Large intestine (tissue), 3 donors: ENCODE results near the gene CCDC149. TPM values are rescaled to one million over a fixed set of nuclear protein-coding genes. Genes with fewer than 3 reads are reported as not detected.

Source experiments
- DNase-seq, 2 donors: peaks; one replicate each; pipeline versions ENCODE4 v3.0.0 to v3.0.0-alpha.2; 2013
- H3K27ac ChIP-seq: one replicate; pipeline ENCODE4 v1.5.1; 2013; ENCODE audit warnings: low read length
- H3K27me3 ChIP-seq: 2 replicates; pipeline ENCODE4 v1.6.1; 2013; ENCODE audit warnings: low read length; ENCODE audit not compliant: control insufficient read depth, insufficient read depth
- H3K36me3 ChIP-seq: 2 replicates; pipeline ENCODE4 v1.6.1; 2013; ENCODE audit warnings: low read length; ENCODE audit not compliant: control insufficient read depth, insufficient read depth
- H3K4me1 ChIP-seq: one replicate; pipeline ENCODE4 v1.6.1; 2013; ENCODE audit warnings: low read length; ENCODE audit not compliant: control insufficient read depth, insufficient read depth
- H3K4me3 ChIP-seq: one replicate; pipeline ENCODE4 v1.5.1; 2013; ENCODE audit warnings: low read length
- H3K9me3 ChIP-seq: one replicate; pipeline ENCODE4 v1.6.1; 2013; ENCODE audit warnings: mild to moderate bottlenecking, low read depth, low read length, moderate library complexity; ENCODE audit not compliant: control insufficient read depth
- WGBS: methylation state at CpG from one replicate; pipeline ENCODE4 v1.1.5; 2013; ENCODE audit warnings: low lambda C conversion rate; ENCODE audit not compliant: insufficient coverage; 5-methylcytosine and 5-hydroxymethylcytosine counted together
- polyA plus RNA-seq: library from polyadenylated mRNA; unstranded; fragments of 120-200 nt; gene quantifications from one replicate; pipeline ENCODE4 v1.2.1, GENCODE V29; 2013

CCDC149 gene
- polyA plus RNA-seq, 1 donor = 13.7 TPM

DNA sequence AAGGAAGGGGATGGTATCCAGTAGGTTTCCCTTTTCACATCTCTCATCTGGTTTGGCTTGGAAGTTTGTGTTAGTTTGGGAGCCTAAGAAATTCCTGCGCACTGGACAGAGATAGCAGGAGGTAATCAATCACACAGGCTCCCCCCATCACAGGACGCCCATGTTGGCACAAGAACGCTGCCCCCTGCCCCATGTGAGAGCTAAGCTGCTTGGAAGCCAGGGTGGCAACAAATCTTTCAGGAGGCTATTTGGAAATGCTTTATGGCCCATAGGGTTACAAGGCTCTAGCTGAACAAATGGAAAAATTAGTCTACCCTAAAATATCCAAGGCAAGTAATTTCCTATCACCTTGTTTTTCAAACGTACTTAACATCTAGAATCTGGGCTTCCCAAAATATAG, 63.5 kb downstream of the CCDC149 start:
- no peak for DNase-seq
- Histone ChIP-seq H3K36me3 (no peaks in the 10 kb centered on the region), H3K9me3 (no peaks in the 10 kb centered on the region), H3K27me3 (no peaks in the 10 kb centered on the region), H3K4me3 (no peak overlapping the region), H3K27ac (no peak overlapping the region), H3K4me1 (no peaks in the 10 kb centered on the region)
- no CpG with 5 or more reads among the region's 4 CpGs for WGBS

DNA sequence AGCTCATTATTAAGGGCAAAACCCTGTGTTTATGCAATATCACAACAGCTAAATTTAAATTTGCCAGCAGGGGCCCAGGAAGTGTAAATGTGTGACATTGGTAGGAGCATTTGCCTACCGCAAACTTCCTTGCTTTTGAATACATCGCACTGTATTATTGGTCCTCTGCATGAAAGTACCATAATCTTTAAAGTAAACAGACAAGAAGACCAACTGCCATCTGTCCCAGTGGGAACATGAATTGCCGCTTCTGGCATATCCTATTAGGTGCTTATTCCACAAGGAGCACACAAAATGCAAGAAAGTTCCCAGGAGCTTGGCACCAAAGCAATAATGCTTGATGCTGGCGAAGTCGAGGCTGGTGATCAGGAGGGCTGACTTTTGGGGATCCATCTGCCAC, 66.1 kb downstream of the CCDC149 start:
- H3K9me3 ChIP-seq = no peaks in the 10 kb centered on the region
- WGBS = 100% methylated on average over 2 of the region's 5 CpGs
- H3K4me1 ChIP-seq = no peaks in the 10 kb centered on the region
- no peak overlapping the region for H3K27ac ChIP-seq
- no peaks in the 10 kb centered on the region for H3K36me3 ChIP-seq
- no peak overlapping the region for H3K4me3 ChIP-seq
- H3K27me3 ChIP-seq = no peaks in the 10 kb centered on the region
- no peak for DNase-seq

DNA sequence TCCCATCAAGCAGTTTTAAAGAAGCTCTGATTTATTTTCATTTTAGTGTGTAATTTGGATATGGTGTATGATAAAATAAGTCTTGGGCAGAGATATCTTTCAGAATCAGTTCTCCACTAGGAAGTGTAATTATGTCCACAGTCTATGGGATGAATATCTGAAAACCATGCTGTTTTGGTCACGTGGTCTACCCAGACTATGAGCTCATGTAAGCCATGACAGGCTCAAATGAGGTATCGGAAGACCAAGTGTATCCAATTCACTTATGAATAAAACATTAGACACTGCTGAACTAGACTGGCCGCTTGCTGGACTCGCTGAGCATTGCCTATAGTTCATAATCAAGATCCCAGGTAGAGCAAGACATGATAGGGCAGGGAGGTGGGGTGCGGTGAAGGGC, 66.9 kb downstream of the CCDC149 start:
- 100% methylated on average over 2 of the region's 5 CpGs for WGBS
- Histone ChIP-seq H3K27me3 (no peaks in the 10 kb centered on the region), H3K4me1 (no peaks in the 10 kb centered on the region), H3K27ac (no peak overlapping the region), H3K36me3 (no peaks in the 10 kb centered on the region), H3K4me3 (no peak overlapping the region), H3K9me3 (no peaks in the 10 kb centered on the region)
- DNase-seq = no peak

DNA sequence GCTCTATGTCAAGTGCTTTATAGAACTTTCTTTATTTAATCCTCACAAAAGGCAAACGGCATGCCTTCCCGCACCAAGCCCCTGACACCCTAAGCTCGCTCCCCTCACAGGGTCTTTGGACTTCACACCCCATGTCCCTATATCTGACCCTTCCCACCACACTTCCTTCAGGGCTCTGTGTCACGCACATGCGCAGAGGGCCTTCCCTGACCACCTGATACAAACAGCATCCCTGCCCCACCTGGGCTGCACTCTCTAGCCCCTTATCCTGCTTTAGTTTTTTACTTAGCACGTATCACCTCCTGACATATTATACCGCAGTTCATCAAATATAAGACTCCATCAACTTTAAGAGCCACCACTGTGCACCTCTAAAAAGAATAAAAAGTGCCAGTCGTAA, 67.7 kb downstream of the CCDC149 start:
- Histone ChIP-seq H3K9me3 (no peaks in the 10 kb centered on the region), H3K4me3 (no peak overlapping the region), H3K27ac (no peak overlapping the region), H3K36me3 (no peaks in the 10 kb centered on the region), H3K27me3 (no peaks in the 10 kb centered on the region), H3K4me1 (no peaks in the 10 kb centered on the region)
- DNase-seq = no peak
- WGBS = no CpG with 5 or more reads among the region's 8 CpGs

DNA sequence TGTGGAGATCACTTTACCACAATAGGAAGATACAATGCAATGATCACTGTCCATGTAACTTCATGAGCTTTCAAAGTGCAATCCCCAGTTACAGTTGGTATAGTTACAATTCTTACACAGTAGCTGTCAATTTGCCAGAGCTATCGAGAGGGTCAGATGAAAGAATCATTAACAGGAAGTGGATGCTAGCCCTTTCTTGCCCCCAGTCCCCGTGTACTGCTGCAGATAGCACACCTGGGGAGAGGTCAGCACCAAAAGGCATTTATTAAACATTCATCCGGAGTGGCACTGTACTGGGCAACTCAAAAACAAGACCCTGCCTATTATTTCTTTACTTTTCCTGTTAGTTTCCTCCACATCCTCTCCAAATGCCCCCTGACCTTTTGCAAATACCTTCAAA, 69.7 kb downstream of the CCDC149 start:
- Histone ChIP-seq H3K4me3 (no peak overlapping the region), H3K4me1 (no peaks in the 10 kb centered on the region), H3K27ac (no peak overlapping the region), H3K27me3 (no peaks in the 10 kb centered on the region), H3K36me3 (no peaks in the 10 kb centered on the region), H3K9me3 (no peaks in the 10 kb centered on the region)
- no peak for DNase-seq
- WGBS = no CpG with 5 or more reads among the region's 3 CpGs

DNA sequence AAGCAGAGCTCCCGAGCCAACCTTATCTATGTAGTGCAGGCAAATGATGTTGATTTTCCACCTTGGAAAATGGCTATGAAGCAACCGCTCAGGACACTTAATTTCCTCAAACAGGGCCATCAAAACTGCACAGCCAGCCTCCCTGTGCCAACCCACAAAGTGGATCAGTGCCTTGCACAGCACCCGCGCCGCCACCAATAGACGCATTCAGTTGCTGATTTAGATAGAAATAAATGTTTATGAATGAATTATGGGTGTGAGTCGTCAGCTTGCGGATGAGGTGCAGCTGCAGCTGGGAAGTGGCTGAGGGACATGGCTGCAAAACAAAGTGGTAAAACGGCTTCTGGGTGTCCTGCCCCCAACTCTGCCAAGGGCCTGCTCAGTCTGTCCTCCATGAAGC, 70.5 kb downstream of the CCDC149 start:
- Histone ChIP-seq H3K4me1 (no peaks in the 10 kb centered on the region), H3K27ac (no peak overlapping the region), H3K27me3 (no peaks in the 10 kb centered on the region), H3K36me3 (peaks cover 3% of the 10 kb centered on the region), H3K4me3 (no peak overlapping the region), H3K9me3 (no peaks in the 10 kb centered on the region)
- DNase-seq = no peak
- WGBS = no CpG with 5 or more reads among the region's 9 CpGs

DNA sequence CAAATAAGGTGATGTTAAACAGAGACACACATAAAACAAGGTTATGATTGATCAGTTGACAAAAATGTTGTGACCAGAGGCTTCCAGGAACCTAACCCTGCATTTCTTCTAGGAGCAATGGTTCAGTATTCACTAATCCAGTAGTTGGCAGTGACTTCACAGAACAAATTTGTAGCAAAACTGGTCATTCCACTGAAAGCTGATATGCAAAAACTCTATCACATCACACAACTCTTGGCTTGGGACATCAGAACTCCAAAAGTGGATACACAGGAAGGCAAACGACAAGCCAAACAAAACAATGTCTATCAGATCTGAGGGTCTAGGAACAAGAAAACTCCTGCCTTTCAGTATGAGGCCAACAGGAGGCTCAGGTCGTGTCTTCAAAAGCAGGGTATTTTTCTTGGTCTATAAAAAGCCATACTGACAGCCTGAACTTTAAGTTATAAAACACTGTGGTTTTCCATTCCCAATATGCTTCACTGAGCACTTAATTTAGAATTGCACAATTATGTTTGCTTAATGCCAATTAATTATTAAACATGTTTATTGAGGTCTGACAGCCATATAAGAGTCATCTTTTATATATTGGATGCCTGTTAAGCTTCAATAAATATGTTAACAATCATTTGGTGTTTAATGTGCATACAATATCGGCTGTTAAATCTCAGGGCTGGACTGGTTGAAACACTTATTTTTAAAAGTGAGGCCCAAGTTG, 71.9 kb downstream of the CCDC149 start:
- no peaks in the 10 kb centered on the region for H3K27me3 ChIP-seq
- no peaks in the 10 kb centered on the region for H3K4me1 ChIP-seq
- H3K27ac ChIP-seq = no peak overlapping the region
- no peak overlapping the region for H3K4me3 ChIP-seq
- no peaks in the 10 kb centered on the region for H3K9me3 ChIP-seq
- WGBS = no CpG with 5 or more reads among the region's 3 CpGs
- no peak for DNase-seq
- H3K36me3 ChIP-seq = peaks cover 10% of the 10 kb centered on the region

DNA sequence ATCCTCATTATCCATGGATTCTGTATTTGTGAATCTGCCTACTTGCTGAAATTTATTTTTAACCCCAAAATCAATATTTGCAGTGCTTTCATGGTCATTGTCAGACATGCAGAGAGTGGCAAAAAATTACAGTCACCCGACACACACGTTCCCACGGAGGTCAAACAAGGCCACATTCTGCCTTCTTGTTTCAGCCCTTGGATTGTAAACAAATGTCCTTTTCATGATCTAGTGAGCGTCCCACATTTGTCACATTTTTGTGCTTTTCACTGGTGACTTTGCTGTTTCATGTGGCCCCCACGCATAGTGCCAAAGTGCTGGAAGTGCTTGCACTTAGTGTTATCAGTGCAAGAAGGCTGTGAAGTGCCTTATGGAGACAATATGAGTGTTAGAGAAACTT, 72.5 kb downstream of the CCDC149 start:
- no peaks in the 10 kb centered on the region for H3K4me1 ChIP-seq
- H3K27ac ChIP-seq = no peak overlapping the region
- peaks cover 10% of the 10 kb centered on the region for H3K36me3 ChIP-seq
- DNase-seq = no peak
- 100% methylated on average over 1 of the region's 5 CpGs for WGBS
- H3K27me3 ChIP-seq = no peaks in the 10 kb centered on the region
- H3K4me3 ChIP-seq = no peak overlapping the region
- H3K9me3 ChIP-seq = no peaks in the 10 kb centered on the region

DNA sequence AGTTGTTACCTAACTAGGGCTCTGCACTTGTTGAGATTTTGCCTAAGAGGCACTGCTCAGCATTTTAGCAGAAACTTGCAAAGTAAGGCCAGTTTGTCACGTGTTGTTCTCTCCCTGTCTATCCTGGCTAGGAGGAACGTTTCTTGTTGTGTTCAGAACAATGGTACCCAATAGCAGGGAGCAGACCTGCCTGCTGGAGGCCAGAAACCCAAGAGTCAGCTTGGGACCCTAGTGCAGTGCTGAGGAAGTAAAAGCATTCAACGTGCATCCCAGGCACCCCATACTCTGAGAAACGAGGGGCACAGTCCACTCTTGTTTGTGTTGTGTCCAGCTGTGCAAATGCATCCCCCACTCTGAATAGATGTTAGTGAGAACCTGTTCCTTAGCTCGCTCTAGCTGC, 75.1 kb downstream of the CCDC149 start:
- no peaks in the 10 kb centered on the region for H3K27me3 ChIP-seq
- H3K36me3 ChIP-seq = peaks cover 10% of the 10 kb centered on the region
- H3K4me3 ChIP-seq = no peak overlapping the region
- DNase-seq = no peak
- H3K27ac ChIP-seq = no peak overlapping the region
- no CpG with 5 or more reads among the region's 5 CpGs for WGBS
- no peaks in the 10 kb centered on the region for H3K4me1 ChIP-seq
- H3K9me3 ChIP-seq = no peaks in the 10 kb centered on the region

DNA sequence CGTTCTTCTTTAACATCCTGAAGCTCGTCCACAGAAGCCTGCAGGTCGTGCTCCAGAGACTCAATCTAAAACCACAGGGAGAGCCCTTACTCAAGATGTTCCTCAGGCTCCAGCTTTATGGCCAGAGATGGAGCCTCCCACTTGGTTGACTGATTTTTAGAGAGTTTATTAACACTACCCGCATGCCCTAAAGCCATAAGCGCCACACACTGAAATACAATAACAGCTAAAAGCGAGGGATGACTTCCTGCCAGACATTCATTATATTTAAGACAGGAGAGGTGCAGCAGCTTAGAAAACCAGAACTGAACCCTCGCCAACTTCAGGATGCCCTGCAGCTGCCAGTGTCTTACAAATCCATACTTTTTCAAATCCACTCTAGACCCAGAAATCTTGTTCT, 75.5 kb downstream of the CCDC149 start:
- no peaks in the 10 kb centered on the region for H3K4me1 ChIP-seq
- peaks cover 10% of the 10 kb centered on the region for H3K36me3 ChIP-seq
- no peak overlapping the region for H3K27ac ChIP-seq
- H3K4me3 ChIP-seq = no peak overlapping the region
- H3K27me3 ChIP-seq = no peaks in the 10 kb centered on the region
- no CpG with 5 or more reads among the region's 7 CpGs for WGBS
- DNase-seq = no peak
- H3K9me3 ChIP-seq = no peaks in the 10 kb centered on the region

DNA sequence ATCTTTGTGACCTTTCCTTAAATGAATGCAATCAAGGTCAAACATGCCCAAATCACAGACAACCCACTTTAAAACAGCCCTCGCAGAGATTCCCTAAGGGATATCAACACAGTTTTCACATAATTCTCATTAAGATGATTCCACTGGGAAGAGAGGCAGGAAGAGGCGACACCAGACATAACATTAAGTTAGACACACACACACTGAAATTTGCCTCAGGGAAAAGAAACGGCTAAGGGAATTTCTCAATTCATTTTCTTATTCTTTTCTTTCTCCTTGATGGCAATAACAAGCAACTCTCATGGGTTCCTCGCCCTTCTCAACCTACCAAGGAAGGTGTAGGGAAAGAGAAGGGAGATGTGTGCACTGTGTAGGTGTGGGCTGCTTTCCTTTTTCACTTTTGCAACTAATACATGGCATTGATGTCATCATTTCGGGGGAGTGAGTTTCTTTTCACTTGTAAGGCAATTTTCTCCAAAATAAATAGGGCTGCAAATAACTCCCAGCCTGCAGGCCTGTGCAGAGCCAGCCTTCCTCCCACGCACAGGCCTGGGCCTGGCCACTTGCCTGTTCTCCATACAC, 76.1 kb downstream of the CCDC149 start:
- peaks cover 12% of the 10 kb centered on the region for H3K36me3 ChIP-seq
- no peak overlapping the region for H3K27ac ChIP-seq
- DNase-seq = no peak
- H3K9me3 ChIP-seq = no peaks in the 10 kb centered on the region
- no peaks in the 10 kb centered on the region for H3K27me3 ChIP-seq
- no peak overlapping the region for H3K4me3 ChIP-seq
- H3K4me1 ChIP-seq = no peaks in the 10 kb centered on the region
- WGBS = no CpG with 5 or more reads among the region's 6 CpGs
